ENCODE results near the gene USP47.

Gene USP47

DNA sequence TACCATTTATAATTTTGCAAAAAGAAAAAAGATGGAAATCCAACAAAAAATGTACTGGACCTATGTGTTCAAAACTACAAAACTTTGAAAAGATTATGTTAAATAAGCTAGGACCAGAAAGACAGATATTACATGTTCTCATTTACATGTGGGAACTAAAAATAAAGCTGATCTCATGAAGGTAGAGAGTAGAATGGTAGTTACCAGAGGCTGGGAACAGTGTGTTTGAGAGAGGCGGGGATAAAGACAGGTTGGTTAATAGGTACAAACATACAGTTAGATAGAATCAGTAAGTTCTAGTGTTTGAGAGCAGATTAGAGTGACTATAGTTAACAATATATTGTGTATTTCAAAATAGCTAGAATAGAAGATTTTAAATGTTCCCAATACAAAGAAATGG, 71.6 kb downstream of the USP47 start:
- no peak overlapping the region for H3K4me3 ChIP-seq (ENCODE audit: low read depth, low read length)
- DNase-seq = no peak
- TF ChIP-seq, protein P1, sequence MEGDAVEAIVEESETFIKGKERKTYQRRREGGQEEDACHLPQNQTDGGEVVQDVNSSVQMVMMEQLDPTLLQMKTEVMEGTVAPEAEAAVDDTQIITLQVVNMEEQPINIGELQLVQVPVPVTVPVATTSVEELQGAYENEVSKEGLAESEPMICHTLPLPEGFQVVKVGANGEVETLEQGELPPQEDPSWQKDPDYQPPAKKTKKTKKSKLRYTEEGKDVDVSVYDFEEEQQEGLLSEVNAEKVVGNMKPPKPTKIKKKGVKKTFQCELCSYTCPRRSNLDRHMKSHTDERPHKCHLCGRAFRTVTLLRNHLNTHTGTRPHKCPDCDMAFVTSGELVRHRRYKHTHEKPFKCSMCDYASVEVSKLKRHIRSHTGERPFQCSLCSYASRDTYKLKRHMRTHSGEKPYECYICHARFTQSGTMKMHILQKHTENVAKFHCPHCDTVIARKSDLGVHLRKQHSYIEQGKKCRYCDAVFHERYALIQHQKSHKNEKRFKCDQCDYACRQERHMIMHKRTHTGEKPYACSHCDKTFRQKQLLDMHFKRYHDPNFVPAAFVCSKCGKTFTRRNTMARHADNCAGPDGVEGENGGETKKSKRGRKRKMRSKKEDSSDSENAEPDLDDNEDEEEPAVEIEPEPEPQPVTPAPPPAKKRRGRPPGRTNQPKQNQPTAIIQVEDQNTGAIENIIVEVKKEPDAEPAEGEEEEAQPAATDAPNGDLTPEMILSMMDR (IDR thresholded peaks at IDR 0.05; ENCODE audit: low read depth, low read length) = no peak
- H3K27me3 ChIP-seq (ENCODE audit: insufficient read depth, low read depth, severe bottlenecking) = no peaks in the 10 kb centered on the region
- H3K9me3 ChIP-seq (ENCODE audit: severe bottlenecking) = no peaks in the 10 kb centered on the region
- peaks cover 4% of the 10 kb centered on the region for H3K36me3 ChIP-seq
- no peak overlapping the region for H3K27ac ChIP-seq

DNA sequence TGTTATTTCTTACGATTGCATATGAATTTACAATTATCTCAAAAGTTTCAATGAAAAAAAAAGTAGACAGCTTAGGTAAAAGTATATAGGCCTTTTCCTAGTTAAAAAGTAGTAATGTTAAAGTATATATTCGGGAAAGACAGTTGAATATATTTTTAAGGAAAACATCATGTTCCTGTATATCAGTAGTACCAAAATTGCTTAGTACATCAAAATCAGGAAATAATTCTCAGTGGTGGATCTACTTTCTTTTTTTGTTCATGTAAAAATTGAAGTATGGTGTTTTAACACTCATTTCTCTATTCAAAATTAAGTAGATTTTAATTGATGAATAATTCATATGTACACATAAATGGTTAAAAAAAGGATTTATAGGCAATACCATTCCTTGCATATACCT, 73.9 kb downstream of the USP47 start:
- Histone ChIP-seq H3K4me3 (ENCODE audit: low read depth, low read length) (no peak overlapping the region), H3K36me3 (peaks cover 3% of the 10 kb centered on the region), H3K27ac (no peak overlapping the region), H3K27me3 (ENCODE audit: insufficient read depth, low read depth, severe bottlenecking) (no peaks in the 10 kb centered on the region), H3K9me3 (ENCODE audit: severe bottlenecking) (no peaks in the 10 kb centered on the region)
- TF ChIP-seq, protein P1 (IDR thresholded peaks at IDR 0.05; ENCODE audit: low read depth, low read length) = no peak
- no peak for DNase-seq

DNA sequence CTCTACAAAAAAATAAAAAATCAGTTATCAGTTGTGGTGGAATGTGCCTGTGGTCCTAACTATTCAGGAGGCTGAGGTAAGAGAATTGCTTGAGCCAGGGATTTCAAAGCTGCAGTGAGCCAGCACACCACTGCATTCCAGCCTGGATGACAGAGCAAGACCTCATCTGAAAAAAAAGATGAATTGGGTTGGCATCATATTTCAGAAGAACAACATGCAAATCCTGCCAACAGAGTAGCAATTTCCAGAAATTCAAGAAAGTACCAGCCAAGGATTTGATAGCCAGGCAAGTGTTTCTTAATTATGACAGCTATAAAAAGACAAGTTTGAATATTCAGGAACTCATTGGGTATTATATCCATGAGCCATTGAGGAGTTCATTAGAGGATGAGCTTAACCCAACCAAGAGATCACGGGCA, 75.2 kb downstream of the USP47 start:
- Histone ChIP-seq H3K9me3 (ENCODE audit: severe bottlenecking) (no peaks in the 10 kb centered on the region), H3K36me3 (peaks cover 5% of the 10 kb centered on the region), H3K27me3 (ENCODE audit: insufficient read depth, low read depth, severe bottlenecking) (no peaks in the 10 kb centered on the region), H3K4me3 (ENCODE audit: low read depth, low read length) (no peak overlapping the region), H3K27ac (no peak overlapping the region)
- DNase-seq = no peak
- TF ChIP-seq, protein P1 (IDR thresholded peaks at IDR 0.05; ENCODE audit: low read depth, low read length) = no peak

DNA sequence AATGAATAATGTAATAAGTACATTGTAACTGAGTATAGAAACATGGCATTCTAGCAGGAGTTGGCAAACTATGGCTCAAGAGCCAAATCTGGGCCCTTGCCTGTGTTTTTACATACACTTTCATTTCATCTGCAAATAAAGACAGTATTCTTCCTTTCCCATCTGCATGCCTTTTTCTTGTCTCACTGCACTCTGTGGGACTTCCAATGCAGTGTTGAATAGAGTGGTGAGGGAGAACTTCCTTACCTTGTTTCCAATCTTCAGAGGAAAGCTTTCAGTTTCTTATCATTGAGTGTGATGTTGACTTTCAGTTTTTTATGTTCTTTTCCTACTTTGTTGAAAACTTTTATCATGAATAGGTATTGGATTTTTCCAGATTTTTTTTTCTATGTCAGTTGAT, 82.1 kb downstream of the USP47 start:
- no peak overlapping the region for H3K27ac ChIP-seq
- TF ChIP-seq, protein P1 (IDR thresholded peaks at IDR 0.05; ENCODE audit: low read depth, low read length) = no peak
- H3K36me3 ChIP-seq = peaks cover 17% of the 10 kb centered on the region
- no peak for DNase-seq
- H3K27me3 ChIP-seq (ENCODE audit: insufficient read depth, low read depth, severe bottlenecking) = no peaks in the 10 kb centered on the region
- H3K9me3 ChIP-seq (ENCODE audit: severe bottlenecking) = no peaks in the 10 kb centered on the region
- H3K4me3 ChIP-seq (ENCODE audit: low read depth, low read length) = no peak overlapping the region

DNA sequence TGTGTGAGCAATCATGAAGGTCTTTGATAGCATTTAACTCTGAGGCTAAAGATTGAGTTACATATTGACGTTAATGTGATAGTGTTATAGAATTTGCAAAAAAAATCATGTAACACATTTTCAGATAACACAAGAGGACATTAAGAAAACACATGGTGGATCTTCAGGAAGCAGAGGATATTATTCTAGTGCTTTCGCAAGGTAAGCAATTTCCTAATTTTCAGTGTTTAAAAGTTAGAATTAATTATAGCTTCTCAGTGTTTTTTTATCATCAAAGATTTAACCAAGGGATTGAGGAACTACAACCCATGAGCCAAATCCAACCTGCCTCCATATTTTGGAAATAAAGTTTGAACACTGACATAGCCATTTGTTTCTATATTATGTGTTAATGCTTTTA, 88.1 kb downstream of the USP47 start:
- TF ChIP-seq, protein P1 (IDR thresholded peaks at IDR 0.05; ENCODE audit: low read depth, low read length) = no peak
- H3K4me3 ChIP-seq (ENCODE audit: low read depth, low read length) = no peak overlapping the region
- no peak overlapping the region for H3K27ac ChIP-seq
- no peaks in the 10 kb centered on the region for H3K9me3 ChIP-seq (ENCODE audit: severe bottlenecking)
- no peak for DNase-seq
- H3K36me3 ChIP-seq = peaks cover 37% of the 10 kb centered on the region
- no peaks in the 10 kb centered on the region for H3K27me3 ChIP-seq (ENCODE audit: insufficient read depth, low read depth, severe bottlenecking)

DNA sequence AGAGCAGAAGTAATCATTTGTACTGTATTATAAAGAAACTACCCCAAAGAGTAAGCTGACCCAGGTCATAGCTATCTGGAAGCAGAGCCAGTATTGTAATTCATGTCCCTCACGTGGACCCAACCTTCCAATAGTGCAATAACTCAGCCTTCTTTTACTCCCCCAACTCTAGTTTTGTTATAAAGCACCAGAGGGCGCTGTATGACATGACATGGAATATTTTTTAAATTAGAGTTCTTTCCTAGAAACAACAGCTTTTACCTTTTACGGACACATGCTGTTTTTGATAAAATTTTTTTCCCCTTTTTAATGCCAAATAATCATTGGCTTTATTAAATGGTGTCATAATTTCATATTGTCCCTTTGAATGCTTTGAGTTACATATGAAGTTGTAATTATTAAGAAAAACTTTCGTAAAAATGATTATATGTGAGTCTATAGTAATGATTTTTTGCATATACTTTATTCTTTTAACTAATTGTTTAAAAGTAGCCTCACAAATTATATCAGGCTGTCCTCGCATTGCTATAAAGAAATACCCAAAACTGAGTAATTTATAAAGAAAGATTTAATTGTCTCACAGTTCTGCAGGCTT, 89.8 kb downstream of the USP47 start:
- TF ChIP-seq, protein P1 (IDR thresholded peaks at IDR 0.05; ENCODE audit: low read depth, low read length) = peak; percentile 37; the same call in 1 of the 2 replicates
- no peaks in the 10 kb centered on the region for H3K27me3 ChIP-seq (ENCODE audit: insufficient read depth, low read depth, severe bottlenecking)
- peaks cover 36% of the 10 kb centered on the region for H3K36me3 ChIP-seq
- no peak overlapping the region for H3K27ac ChIP-seq
- H3K9me3 ChIP-seq (ENCODE audit: severe bottlenecking) = no peaks in the 10 kb centered on the region
- peak; percentile 8 for DNase-seq
- no peak overlapping the region for H3K4me3 ChIP-seq (ENCODE audit: low read depth, low read length)

Data from WERI-Rb-1 (cell line).